Esophagus mucosa (tissue), 1 donor: ENCODE measurements around the gene ZFPM1. TPM values are rescaled to one million over a fixed set of nuclear protein-coding genes. Genes with fewer than 3 reads are reported as not detected.
"Not testable (repeated sequence)": the region's sequence is repeated elsewhere in the genome, so short reads cannot be mapped to it uniquely, and the experiment has no call there.

ENCODE experiments used
- ATAC-seq: fragments of 200-7000 bp; cut with Tn5 transposase; one replicate; pipeline ENCODE4 v1.9.1; 2020
- total RNA-seq: library from RNA; stranded (reverse); gene quantifications from one replicate; pipeline ENCODE4 v1.2.4, GENCODE V29; 2023
- donor health status: DM: yes; HTN: yes; CAD: no.

Gene ZFPM1
- 3.2 TPM for total RNA-seq

- no peak for ATAC-seq
These were observed at the start of gene ZFPM1 for GRCh38 chr16:88453217-88453531. TSS of gene ZFPM1 (plus strand) at chr16:88453280. CDS start at chr16:88453639, 359 bp downstream.

DNA sequence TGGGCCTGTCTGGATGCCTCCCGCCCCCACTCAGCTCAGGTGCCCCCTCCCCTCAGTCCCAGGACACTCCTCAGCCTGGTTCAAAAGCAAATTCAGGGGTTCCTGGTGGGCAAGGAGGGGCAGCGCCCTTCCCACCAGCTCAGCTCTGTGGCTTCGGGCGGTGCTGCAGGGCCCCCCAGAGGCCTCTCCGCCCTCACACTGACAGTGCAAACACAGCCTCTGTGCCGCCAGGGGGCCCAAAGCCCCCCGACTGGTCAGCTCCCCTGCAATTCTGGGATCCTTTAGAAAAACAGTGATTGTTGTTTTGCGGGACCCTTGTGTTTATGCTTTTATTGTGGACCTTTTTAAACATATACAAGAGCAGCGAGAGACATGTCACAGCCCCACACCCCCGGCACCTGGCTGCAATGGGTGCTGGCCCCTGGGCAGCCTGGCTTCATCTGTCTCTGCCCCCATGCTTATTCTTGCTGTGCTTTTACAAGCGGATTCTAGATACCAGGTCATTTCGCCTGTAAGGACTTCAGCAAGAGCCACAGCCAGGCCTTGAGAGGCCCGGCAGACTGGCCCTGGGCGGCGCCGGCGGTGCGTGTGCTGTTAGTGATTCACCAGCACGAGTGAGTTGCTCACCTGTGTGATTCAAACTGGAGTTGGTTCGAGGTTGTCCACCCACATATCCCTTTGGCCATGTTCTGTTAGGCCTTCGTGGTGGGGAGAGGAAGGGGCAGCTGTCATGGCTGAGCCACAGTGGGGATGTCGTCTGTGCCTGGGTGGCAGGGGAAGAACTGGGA, 49.1 kb upstream of the ZFPM1 start:
- peak; percentile 30 for ATAC-seq

DNA sequence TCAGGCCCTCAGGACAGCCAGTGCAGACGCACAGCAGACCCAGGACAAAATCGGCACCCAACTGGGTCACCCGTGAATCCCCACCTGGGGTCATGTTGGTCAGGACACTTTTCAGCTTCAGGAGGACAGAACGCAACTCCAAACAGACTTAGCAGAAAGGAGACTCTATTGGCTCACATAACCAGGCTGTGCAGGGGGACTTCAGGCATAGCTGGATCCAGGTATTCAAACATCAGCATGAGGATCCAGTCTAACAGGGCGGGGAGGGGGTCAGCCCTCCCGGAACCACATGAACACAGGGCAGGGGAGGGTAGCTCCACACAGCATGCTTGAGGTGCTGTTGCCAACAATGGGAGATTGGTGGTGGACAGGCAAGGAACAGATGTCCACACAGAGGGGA, 48.3 kb upstream of the ZFPM1 start:
- ATAC-seq = no peak

DNA sequence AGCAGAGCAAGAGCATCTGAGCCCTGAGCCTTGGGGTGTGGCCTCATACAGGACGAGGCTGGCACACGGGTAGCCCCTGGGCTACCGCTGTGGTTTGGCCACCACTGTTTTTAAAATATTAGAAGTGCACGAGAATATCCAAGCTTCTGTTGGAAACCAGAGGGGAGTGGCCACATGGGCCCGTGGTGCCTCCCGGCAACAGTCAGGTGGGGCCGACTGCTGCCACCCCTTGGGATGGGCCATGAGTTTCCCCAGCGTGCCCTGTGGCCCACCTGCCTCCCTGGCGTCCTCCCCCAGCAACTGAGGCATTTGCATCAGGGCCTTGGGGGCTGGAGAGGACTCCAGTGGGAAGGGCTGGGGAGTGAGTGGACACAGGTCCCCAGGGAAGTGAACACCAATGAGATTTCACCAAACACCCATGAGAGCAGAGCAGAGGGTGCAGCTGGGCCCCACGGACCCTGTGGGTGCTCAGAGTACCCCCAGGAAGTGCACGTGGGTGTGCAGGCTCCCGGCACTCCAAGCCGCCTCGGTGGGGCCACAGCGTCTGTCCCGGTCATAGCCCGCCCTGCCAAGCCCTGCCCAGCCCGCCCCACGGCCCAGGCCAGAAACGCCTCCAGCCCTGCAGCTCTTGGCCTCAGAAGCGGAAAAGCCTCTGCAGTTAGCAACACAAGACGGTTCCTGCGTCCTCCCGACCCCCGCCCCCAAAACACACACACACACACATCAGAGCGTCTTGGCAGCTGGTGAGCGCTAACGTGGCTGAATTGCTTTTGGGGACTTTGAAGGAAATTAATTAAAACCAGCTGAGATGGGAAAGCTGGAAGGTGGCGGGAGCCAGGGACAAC, 47.6 kb upstream of the ZFPM1 start:
- peak; percentile 18 for ATAC-seq

DNA sequence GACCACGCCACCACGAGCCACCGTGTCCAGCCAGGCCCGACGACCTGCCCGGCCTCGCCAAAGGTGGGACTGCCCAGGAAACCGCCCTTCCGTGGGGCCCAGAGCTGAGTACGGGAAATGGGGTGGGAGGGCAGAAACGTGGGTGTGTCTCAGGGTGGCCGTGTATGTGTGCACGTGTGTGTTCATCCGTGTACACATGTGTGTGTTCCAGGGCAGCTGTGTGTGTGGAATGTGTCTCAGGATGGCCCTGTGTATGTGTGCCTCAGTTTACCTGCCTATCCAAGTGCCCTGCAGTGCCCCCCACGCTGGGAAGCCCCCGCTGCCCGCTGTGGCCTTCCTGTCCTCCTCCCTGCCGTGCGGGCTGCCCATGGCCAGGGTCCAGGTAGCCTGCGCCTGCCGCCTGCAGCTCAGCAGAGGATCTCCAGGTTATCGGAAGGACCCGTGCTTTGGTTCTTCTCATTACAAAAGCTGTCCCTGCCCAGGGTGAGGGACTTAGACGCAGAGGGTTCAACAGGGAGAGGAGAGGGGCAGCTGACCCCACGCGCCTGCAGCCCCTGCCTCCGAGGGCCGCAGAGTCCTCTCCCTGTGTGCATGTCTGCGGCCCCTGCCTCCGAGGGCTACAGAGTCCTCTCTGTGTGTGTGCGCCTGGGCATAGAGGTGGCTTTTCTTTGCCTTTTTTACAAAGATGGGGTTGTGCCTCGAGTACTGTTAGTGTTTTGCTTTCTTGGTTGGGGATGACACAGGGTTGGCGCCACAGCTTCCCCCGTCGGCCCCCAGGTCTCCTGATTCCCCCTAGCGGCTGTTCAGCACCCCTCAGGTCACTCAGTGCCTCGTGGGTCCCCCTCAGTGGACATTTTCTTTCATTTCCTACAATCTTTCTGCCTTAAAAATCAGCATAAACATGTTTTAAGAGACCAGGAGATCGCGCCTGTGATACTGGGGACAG, 46.7 kb upstream of the ZFPM1 start:
- ATAC-seq = no peak

DNA sequence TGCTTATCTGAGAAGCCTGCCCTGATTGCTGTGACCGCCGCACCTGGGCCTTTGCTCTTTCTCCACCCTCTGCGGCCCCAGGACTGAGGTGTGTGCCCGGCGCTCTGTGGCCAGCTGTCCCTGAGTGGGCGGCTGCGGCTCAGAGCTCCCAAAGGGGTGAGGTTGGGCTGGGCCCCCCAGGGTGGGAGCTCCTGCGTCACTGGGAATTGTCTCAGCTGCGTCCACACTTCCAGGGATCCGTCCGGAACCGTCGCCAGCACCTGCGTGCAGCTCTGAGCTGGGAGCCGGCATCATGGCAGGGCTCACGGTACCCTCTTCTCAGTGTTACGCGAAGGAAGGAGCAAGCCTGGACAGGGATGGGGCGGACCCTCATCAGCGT, 46.0 kb upstream of the ZFPM1 start:
- ATAC-seq = no peak

GRCh38 chr16:88407807-88408206, 45.3 kb upstream of the ZFPM1 start:
- ATAC-seq = no peak

GRCh38 chr16:88408561-88409142, 44.4 kb upstream of the ZFPM1 start:
- ATAC-seq = no peak

DNA sequence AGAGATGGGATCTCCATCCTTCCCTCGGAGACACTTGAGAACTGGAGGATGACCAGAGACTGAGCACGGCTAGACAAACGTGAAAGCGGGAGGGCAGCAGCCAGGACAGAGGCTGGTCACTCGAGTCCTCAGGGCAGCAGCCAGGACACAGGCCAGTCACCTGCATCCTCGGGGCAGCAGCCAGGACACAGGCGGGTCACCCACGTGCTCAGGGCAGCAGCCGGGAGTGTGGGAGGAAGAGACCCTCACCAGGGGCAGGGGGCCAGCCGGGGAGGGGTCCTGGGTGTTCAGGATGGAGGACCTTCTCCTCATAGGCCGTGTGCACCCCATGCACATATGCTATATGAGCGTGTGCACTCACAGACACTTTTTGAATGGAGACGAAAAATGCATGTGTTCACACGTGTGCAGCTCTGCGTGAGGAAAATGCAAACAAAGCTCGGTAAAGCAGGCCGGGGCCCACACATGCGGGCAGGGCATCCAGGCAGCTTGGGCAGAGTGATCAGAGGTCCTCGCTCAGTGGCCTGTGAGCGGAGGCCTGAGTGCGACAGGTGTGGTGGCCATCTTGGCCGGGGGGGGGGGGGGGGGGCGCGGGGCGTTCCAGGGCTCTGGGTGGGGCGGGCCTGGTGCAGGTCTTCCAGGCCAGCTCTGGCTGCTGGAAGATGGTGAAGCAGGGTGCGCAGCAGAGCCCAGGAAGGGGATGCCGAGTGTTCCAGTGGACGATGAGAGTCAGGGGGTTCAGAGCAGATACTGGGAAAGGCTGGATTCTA, 43.6 kb upstream of the ZFPM1 start:
- ATAC-seq = no peak

GRCh38 chr16:88410297-88410968, 42.6 kb upstream of the ZFPM1 start:
- ATAC-seq = not testable (repeated sequence)

GRCh38 chr16:88411951-88412576, 41.0 kb upstream of the ZFPM1 start:
- no peak for ATAC-seq

DNA sequence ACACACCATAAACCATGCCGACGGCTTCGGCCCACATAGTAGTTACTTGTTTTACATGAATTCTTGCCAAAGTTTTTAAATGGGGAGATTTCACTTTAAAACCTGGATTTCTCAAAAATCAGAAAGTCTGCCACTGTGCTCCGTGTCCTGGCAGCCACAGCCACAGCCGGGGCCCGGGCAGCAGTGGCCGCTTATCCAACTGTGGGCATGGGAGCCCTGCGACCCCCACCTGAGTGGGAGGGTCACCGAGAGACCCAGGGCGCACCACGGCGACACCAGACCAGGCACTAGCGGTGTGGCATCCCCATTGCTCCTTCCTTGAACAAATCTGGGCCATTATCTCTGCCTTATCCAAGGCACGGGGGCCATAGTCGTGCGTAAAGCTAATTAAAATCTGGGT, 40.3 kb upstream of the ZFPM1 start:
- ATAC-seq = no peak

- ATAC-seq = no peak
These were observed 39.8 kb upstream of the ZFPM1 start for GRCh38 chr16:88413231-88413630.

DNA sequence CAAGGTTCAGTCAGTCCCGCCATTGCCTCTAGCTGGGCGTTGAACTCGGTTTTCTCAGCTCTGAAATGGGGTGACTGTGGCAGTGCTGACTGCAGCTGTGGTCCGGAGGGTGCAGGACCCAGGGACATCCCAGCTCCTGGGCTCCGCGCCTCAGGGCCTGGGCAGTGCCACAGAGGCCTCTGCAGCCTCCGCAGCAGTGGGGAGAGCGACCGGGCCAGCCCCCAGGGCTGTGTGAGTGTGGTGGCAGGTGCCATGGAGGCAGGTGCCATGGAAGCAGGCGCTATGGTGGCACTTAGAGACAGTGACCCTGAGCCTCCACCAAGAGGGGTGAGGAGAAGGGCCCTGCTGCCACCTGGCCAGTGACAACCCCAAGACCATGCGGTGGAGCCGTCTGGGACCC, 39.4 kb upstream of the ZFPM1 start:
- no peak for ATAC-seq

- ATAC-seq = no peak
These were observed 38.3 kb upstream of the ZFPM1 start for GRCh38 chr16:88414521-88415380.

GRCh38 chr16:88415381-88415705, 37.7 kb upstream of the ZFPM1 start:
- ATAC-seq = no peak

GRCh38 chr16:88415713-88416323, 37.3 kb upstream of the ZFPM1 start:
- ATAC-seq = no peak

DNA sequence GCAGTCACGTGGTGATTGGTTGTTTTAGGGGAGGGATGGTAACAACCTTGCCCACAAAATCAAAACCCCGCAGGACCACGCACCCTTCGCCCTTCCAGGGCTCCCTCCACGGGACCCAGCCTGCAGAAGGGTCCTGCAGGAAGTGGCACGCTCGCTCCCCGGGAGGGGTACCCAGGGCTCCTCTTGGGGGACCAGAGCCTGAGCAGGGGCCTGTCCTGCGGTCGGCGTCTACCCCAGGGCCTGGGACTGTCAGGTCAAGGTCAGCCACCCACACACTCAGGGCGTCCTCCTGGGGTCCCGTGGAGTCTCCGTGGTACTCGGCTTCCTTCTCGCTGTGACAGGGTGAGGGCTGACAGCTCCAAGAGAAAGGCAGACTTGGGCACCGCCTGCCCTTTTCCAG, 36.4 kb upstream of the ZFPM1 start:
- ATAC-seq = no peak
